Aorta (tissue), 5 donors: Measurements from ENCODE around the gene FOXN3. TPM values are rescaled to one million over a fixed set of nuclear protein-coding genes. Genes with fewer than 3 reads are reported as not detected.

Source experiments
- ATAC-seq: fragments of 200-7000 bp; cut with Tn5 transposase; one replicate; pipeline ENCODE4 v1.9.1; 2022; ENCODE audit warnings: moderate library complexity; ENCODE audit not compliant: low FRiP score
- DNase-seq, 2 donors: peaks; one replicate each; pipeline ENCODE4 v3.0.0-alpha.2; 2020
- H3K27ac ChIP-seq, 2 donors: one replicate each; pipeline ENCODE4 v1.5.1; 2013; ENCODE audit warnings: low read length in 2 of 2, mild to moderate bottlenecking in 2 of 2, moderate library complexity in 2 of 2, control low read depth in 1 of 2, inconsistent platforms in 1 of 2, low read depth in 1 of 2
- H3K27me3 ChIP-seq, 2 donors: one replicate each; pipeline ENCODE4 v1.6.1; 2013; ENCODE audit warnings: control low read depth in 1 of 2, low read length in 1 of 2, mild to moderate bottlenecking in 1 of 2, moderate library complexity in 1 of 2; ENCODE audit not compliant: insufficient read depth in 2 of 2, control insufficient read depth in 1 of 2
- H3K36me3 ChIP-seq, 2 donors: one replicate each; pipeline ENCODE4 v1.6.1; 2013; ENCODE audit warnings: control low read depth in 1 of 2, low read length in 1 of 2, mild to moderate bottlenecking in 1 of 2; ENCODE audit not compliant: insufficient read depth in 2 of 2, control insufficient read depth in 1 of 2
- H3K4me1 ChIP-seq, 2 donors: one replicate each; pipeline ENCODE4 v1.6.1; 2013; ENCODE audit warnings: low read length in 2 of 2, control low read depth in 1 of 2, mild to moderate bottlenecking in 1 of 2, moderate library complexity in 1 of 2; ENCODE audit not compliant: insufficient read depth in 2 of 2, control insufficient read depth in 1 of 2
- H3K4me3 ChIP-seq, 2 donors: one replicate each; pipeline ENCODE4 v1.5.1; 2013; ENCODE audit warnings: low read length in 2 of 2, control low read depth in 1 of 2, mild to moderate bottlenecking in 1 of 2
- H3K9me3 ChIP-seq: one replicate; pipeline ENCODE4 v1.6.1; 2013; ENCODE audit warnings: mild to moderate bottlenecking, low read length; ENCODE audit not compliant: control insufficient read depth
- WGBS, 2 donors: extraction: QIAGEN DNeasy Blood & Tissue Kit; methylation state at CpG; one replicate each; pipeline ENCODE4 v1.1.7; 2013; 5-methylcytosine and 5-hydroxymethylcytosine counted together
- intact Hi-C, 2 donors: fragments of 100-400 bp; cut with DNase I; formaldehyde crosslinking; loops; one replicate each; pipeline versions ENCODE4 v1.14.2 to v1.15.0; 2022
- polyA plus RNA-seq, 2 donors: library from polyadenylated mRNA; stranded (reverse); fragments of 200-250 nt; gene quantifications; one replicate each; pipeline ENCODE4 v1.2.3, GENCODE V29; 2013
- total RNA-seq, 2 donors: library from RNA; stranded (reverse); fragmentation: NEBNext Ultra II Directional; extraction: Animal tissue kit (Norgen Biotek cat#: 25700); gene quantifications; one replicate each; pipeline ENCODE4 v1.2.1, GENCODE V29; 2021
- donor health status: healthy with polysubstance abuse.
- donor health status: Bipolar disorder and iron deficiency.
- donor health status: DM: no; HTN: no; CAD: no.
- donor health status: DM: no; HTN: no; CAD: no.
- donor health status: DM: yes; HTN: yes; CAD: no.

The FOXN3 gene
- total and polyA plus RNA-seq, 4 donors, result 21.4 to 225 (median 101) TPM

DNA sequence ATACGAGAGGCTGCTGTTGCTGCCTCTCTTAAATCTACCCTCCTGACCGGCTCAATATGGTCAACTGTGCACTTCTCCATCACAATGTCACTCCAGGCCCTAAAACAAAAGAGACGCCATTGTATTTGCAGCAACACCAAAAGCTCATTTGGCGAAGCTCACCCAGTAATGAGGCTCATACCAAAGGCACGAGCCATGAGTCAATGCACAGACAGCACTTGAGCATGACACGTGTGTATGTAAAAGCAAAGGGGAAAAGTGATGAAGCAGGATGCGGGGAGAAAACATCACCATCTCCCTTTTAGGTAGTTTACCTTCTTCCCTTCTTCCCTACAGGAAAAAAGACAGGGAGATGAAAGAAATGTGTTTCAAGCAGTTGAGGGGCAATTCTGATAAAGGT is 150.3 kb downstream of the FOXN3 start:
- Histone ChIP-seq H3K9me3 (no peaks in the 10 kb centered on the region), H3K36me3 (no peaks in the 10 kb centered on the region), H3K4me3 (no peak overlapping the region), H3K27ac (peak overlapping the region; percentile 91 to 95), H3K4me1 (peaks cover 2 to 14% of the 10 kb centered on the region in 2 donors), H3K27me3 (no peaks in the 10 kb centered on the region)
- DNase-seq (no peak), ATAC-seq (no peak)
- intact Hi-C loops, result no loop called here
- WGBS, 2 donors, result 76 to 81% methylated on average over 7 of the region's 7 CpGs

DNA sequence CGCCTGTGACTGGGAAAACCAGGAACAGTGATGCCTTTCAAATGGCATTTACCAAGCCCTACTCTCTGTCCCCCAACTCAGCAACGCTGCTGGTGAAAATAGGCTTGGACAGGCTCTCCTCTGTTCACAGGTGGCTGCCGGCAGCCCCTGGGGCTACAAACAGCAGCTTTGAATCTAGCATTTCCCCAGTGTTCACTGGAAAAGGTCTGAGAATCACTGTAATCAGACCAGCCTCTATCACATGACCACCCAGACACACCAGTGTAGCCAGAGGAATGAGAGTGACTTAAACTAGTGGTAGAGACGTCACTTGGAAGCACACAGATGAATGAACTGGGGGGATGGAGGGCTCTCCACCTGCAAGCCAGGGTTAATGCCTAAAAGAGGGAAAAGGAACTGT is 151.8 kb downstream of the FOXN3 start:
- H3K36me3 ChIP-seq, result no peaks in the 10 kb centered on the region
- H3K4me3 ChIP-seq, result no peak overlapping the region
- intact Hi-C loops, result no loop called here
- WGBS, 2 donors, result 61 to 67% methylated on average over 4 of the region's 4 CpGs
- peaks cover 2 to 14% of the 10 kb centered on the region in 2 donors for H3K4me1 ChIP-seq
- no peak for ATAC-seq
- H3K9me3 ChIP-seq, result no peaks in the 10 kb centered on the region
- DNase-seq, result no peak
- H3K27me3 ChIP-seq, result no peaks in the 10 kb centered on the region
- peak overlapping the region; percentile 41 to 69 for H3K27ac ChIP-seq

GRCh38 chr14:89264196-89264800 is 152.7 kb downstream of the FOXN3 start:
- intact Hi-C loops, result no loop called here
- Histone ChIP-seq H3K36me3 (no peaks in the 10 kb centered on the region), H3K27ac (no peak overlapping the region), H3K9me3 (no peaks in the 10 kb centered on the region), H3K4me3 (no peak overlapping the region), H3K4me1 (peaks cover 2 to 14% of the 10 kb centered on the region in 2 donors), H3K27me3 (no peaks in the 10 kb centered on the region)
- 91 to 92% methylated on average over 6 of the region's 6 CpGs for WGBS, 2 donors
- no peak for ATAC-seq
- DNase-seq, result no peak

DNA sequence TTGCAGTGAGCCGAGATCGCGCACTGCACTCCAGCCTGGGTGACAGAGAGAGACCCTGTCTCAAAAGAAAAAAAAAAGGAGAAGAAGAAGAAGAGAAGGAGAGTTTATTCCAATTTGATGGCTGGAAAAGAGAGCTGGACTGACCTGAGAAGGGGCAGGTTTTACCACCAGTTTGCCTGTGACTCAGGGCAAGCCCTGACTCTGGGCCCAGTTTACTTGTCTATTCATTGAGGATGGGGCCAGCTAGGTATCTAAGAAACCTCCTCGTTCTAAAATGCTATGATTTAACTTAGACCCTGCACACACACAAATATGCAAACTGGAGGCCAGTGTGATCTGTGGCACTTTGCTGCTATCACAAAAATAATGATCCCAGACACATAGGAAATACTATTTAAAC is 155.0 kb downstream of the FOXN3 start:
- Histone ChIP-seq H3K4me3 (no peak overlapping the region), H3K36me3 (no peaks in the 10 kb centered on the region), H3K9me3 (no peaks in the 10 kb centered on the region), H3K27ac (peak overlapping the region in 1 of 2 donors; percentile 51), H3K4me1 (peaks cover 0 to 2% of the 10 kb centered on the region in 2 donors), H3K27me3 (no peaks in the 10 kb centered on the region)
- DNase-seq, result no peak
- intact Hi-C loops, result no loop called here
- WGBS, 2 donors, result 76 to 77% methylated on average over 4 of the region's 4 CpGs
- no peak for ATAC-seq

DNA sequence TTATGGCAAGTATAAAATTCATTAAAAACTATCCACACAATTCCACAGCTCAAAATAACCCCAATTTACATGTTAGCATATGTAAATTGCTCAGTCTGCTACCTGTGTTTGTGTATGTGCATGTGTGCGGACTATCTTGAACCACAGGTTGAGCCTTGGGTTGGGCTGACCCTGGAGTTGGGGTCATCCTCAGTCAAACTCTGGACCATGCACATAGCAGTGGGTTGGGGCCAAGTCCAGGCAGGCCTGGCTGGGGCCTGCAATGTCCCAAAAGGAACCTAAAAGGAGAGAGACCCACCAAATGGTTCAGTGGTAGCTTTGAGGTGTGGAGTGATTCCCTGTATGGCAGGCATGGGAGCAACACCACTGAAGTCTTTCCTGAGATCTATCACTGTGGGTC is 156.1 kb downstream of the FOXN3 start:
- intact Hi-C loops, result no loop called here
- H3K4me3 ChIP-seq, result no peak overlapping the region
- H3K27ac ChIP-seq, result no peak overlapping the region
- DNase-seq (no peak), ATAC-seq (no peak)
- no peaks in the 10 kb centered on the region for H3K36me3 ChIP-seq
- H3K27me3 ChIP-seq, result no peaks in the 10 kb centered on the region
- H3K4me1 ChIP-seq, result peaks cover 0 to 6% of the 10 kb centered on the region in 2 donors
- 96 to 98% methylated on average over 1 of the region's 1 CpG for WGBS, 2 donors
- H3K9me3 ChIP-seq, result no peaks in the 10 kb centered on the region

GRCh38 chr14:89259951-89260609 is 157.0 kb downstream of the FOXN3 start:
- 52 to 62% methylated on average over 15 of the region's 15 CpGs for WGBS, 2 donors
- H3K4me1 ChIP-seq, result peaks cover 0 to 6% of the 10 kb centered on the region in 2 donors
- H3K4me3 ChIP-seq, result no peak overlapping the region
- peak overlapping the region; percentile 20 to 30 for H3K27ac ChIP-seq
- no peaks in the 10 kb centered on the region for H3K9me3 ChIP-seq
- no peaks in the 10 kb centered on the region for H3K36me3 ChIP-seq
- DNase-seq (no peak), ATAC-seq (no peak)
- intact Hi-C loops, result loop anchor here in 1 of 2 donors (10.0 kb wide), 1 partner anchor 355 kb away; no protein-coding TSS in a partner anchor
- no peaks in the 10 kb centered on the region for H3K27me3 ChIP-seq

- H3K4me1 ChIP-seq, result peaks cover 0 to 6% of the 10 kb centered on the region in 2 donors
- 88 to 92% methylated on average over 6 of the region's 6 CpGs for WGBS, 2 donors
- no peak overlapping the region for H3K4me3 ChIP-seq
- no peaks in the 10 kb centered on the region for H3K36me3 ChIP-seq
- peak overlapping the region in 1 of 2 donors; percentile 7 for H3K27ac ChIP-seq
- H3K27me3 ChIP-seq, result no peaks in the 10 kb centered on the region
- no peak for DNase-seq
- intact Hi-C loops, result loop anchor here in 1 of 2 donors (10.0 kb wide), 1 partner anchor 356 kb away; no protein-coding TSS in a partner anchor
- no peak for ATAC-seq
- no peaks in the 10 kb centered on the region for H3K9me3 ChIP-seq
These were observed 158.2 kb downstream of the FOXN3 start for GRCh38 chr14:89258728-89259273.

GRCh38 chr14:89256951-89257350 is 160.1 kb downstream of the FOXN3 start:
- intact Hi-C loops, result loop anchor here in 1 of 2 donors (10.0 kb wide), 1 partner anchor 358 kb away; no protein-coding TSS in a partner anchor
- Histone ChIP-seq H3K27ac (no peak overlapping the region), H3K9me3 (no peaks in the 10 kb centered on the region), H3K4me1 (peaks cover 0 to 6% of the 10 kb centered on the region in 2 donors), H3K4me3 (no peak overlapping the region), H3K27me3 (no peaks in the 10 kb centered on the region), H3K36me3 (no peaks in the 10 kb centered on the region)
- ATAC-seq (no peak), DNase-seq (no peak)
- WGBS, 2 donors, result 90 to 92% methylated on average over 1 of the region's 1 CpG
